ENCODE results near the gene HOXA7.
A peak's percentile ranks its signal among the peaks of the same experiment; 100 is the strongest.

The HOXA7 gene

GRCh38 chr7:27174874-27175625, 18.6 kb upstream of the HOXA7 start:
- intact Hi-C loops (cut with DNase I) = no loop called here
- peak in 4 of 42 donors; percentile 4 to 20 (median 6) for DNase-seq

GRCh38 chr7:27173956-27174873, 17.7 kb upstream of the HOXA7 start, which contains the start of gene HOXA10:
TSS of gene HOXA10 (minus strand) at chr7:27174320. CDS start at chr7:27174306, 14 bp downstream.
- intact Hi-C loops (cut with DNase I) = no loop called here
- peak in 7 of 42 donors; percentile 3 to 15 (median 8) for DNase-seq

DNA sequence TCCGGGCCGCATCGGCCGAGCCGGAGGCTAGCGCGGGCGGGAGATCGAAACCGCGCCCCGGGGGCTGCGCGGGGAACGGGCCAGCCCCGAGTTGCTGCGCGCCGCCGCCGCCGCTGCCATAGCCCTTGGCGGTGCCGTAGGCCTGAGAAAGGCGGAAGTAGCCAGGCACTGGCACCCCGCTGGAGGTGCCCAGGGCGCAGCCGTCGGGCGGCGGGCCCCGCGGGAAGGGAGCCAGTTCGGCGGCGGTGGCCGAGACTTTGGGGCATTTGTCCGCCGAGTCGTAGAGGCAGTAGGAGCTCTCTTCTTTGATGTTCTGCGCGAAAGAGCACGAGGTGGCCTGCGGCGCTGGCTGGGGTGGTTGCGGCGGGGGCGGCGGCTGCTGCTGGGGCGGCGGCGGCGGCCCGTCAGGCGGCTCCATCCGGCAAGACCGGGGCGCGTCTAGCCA, 17.1 kb upstream of the HOXA7 start:
- intact Hi-C loops (cut with DNase I) = no loop called here

DNA sequence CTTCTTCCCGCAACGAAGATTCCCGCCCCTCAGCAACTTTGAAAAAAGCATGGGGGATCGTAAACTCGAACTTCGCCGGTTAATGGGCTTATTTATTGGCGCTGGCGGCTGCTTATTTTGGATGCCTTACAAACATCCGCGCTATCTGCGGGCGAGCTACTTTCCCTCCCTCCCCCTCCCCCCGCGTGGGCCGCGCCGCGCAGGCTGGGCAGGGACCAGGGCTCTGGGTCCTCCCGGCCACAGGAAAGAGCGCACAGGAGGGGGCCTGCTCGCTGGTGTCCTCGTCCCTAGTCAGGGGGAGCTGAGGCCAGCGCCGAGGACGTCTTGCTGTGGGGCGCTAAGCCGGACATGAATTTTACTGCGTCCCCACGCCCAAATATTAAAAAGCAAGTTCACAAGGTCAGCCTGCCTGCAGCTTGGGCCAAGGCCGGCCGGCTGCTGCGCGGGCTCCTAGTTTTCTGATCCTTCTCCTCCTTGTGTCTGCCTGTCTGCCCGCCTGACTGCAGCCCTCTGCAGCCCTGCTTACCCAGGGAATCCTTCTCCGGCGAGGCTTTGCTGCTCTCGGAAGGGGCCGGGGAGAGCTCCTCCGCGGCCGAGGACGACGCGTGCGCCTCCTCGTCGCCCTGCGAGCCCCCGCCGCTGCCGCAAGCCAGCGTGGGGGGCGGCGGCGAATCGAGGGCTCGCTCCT, 16.5 kb upstream of the HOXA7 start:
- intact Hi-C loops (cut with DNase I) = no loop called here
- DNase-seq = peak in 7 of 42 donors; percentile 5 to 29 (median 12)

More for the DNA sequence above, 17.1 kb upstream of the HOXA7 start:
- peak in 7 of 42 donors; percentile 4 to 28 (median 14) for DNase-seq

DNA sequence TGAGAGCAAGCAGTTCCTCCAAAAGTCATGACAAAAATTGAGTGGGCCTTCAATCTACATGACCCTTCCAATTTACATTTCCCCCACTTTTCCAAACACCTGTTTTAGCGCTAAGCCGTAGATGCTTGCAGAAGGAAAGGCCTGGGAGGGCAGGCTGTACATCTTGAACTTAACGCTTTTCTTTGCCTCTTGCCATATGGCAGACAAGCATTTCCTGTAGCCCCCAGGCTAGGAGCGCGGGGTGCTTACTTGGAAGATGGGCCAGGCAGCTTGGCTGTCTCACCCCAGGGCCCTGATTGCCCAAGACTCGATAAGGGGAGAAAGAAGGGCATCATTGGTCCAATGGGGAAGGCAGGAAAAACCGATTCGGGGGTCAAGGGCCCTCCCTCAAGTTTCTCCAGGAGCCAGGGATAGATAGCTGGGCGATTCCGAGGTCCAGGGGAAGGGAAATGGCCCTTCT, 15.9 kb upstream of the HOXA7 start:
- peak in 2 of 42 donors; percentile 5 to 8 for DNase-seq
- intact Hi-C loops (cut with DNase I) = no loop called here

GRCh38 chr7:27171637-27172314, 15.3 kb upstream of the HOXA7 start:
- intact Hi-C loops (cut with DNase I) = no loop called here
- peak in 3 of 42 donors; percentile 2 to 17 (median 6) for DNase-seq

- peak in 1 of 42 donors; percentile 15 for DNase-seq
- intact Hi-C loops (cut with DNase I) = no loop called here
Measured at GRCh38 chr7:27171325-27171636, 14.8 kb upstream of the HOXA7 start.

DNA sequence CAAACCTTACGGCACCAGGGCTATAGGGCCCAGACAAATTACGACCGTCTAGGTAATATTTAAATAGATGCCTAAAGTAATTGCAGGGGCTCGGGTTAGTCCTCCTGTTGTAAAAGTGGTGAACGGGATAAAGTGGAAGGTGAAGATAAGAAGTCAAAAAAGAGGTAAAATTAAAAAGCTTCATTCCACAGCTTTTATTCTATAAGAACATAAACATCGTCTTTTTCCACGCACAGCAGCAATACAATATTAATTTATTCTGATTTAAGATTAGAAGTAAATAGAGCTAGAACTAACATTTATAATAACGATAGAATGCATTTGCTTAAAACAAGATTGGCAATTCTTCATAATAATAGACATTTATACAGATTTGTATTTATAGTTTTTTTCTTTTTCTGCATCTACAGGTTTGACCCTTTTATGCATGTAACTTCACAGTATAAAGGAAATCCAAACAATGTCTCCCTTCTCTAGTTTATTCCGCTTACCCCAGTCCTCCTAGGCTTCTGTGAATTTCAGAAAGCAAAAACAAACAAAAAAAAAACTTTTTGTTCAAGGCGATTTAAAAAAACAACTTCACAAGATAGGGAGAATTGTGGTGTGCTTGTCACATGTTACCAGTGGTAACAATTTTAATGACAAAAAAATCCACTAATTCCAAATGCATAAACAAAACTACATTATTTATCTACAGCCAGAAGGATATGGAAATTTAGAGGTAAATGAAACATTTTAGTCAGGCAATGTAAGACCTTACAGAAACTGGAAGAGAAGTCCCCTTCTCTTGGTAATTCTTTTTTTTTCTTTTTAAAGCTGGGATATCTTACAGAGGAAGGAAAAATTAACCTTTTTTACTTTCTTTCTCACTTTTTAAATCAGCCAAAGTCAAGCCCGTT, 14.2 kb upstream of the HOXA7 start:
- intact Hi-C loops (cut with DNase I) = no loop called here
- no peak for DNase-seq

GRCh38 chr7:27169658-27170425, 13.4 kb upstream of the HOXA7 start:
- no peak for DNase-seq
- intact Hi-C loops (cut with DNase I) = loop anchor here (10.0 kb wide), 1 partner anchor 1305 kb away; no protein-coding TSS in a partner anchor

DNA sequence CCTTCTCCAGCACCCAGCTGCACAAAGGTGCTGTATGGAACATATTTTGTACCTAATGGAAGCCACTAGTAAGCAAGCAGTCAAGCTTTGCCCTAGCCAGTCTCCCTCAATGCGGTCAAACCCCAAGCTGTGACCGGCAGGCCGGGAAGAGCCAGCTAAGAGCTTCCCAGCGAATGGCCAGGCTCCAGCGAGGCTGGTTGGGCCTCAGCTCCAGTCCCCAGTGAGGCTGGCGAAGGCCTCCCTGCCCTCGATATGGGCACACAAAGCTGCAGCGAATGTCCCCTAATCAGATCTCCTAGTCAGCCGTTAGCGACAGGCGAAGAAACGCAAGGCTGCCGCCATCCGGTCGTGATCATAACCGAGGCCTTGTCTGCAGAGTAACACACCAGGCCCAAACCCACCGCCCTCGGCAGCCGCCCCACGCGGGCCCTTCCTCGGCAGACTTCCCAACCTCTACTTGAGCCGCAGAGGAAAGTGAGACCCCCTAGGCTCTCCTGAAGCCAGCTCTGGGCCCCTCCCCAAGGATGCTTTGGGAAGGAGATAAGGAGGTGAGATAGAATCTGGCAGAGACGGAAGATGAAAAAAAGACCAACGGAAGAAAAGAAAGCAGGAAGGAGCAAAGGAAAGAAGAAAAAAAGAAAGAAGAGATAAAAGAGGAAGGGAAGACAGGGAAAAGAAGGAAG, 11.9 kb upstream of the HOXA7 start:
- DNase-seq = no peak
- intact Hi-C loops (cut with DNase I) = loop anchor here (10.0 kb wide), 1 partner anchor 1304 kb away; no protein-coding TSS in a partner anchor

DNA sequence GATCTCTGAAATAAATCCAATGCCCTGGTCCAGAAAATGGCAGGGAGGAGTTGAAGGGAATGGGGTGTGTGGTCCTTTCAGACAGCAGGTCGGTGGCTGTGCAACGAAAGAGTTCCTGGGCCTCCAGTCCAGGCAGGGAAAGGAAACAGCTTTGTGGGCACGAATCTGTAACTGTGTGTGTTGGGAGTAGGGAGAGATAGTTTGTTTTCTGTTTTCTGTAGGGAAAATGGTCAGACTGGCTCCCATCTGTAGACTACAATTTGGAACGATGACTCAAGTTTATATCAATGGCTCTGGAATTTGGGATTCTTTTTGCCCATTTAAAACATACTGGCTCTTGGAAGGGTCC, 11.4 kb upstream of the HOXA7 start:
- no peak for DNase-seq
- intact Hi-C loops (cut with DNase I) = loop anchor here (10.0 kb wide), 1 partner anchor 1303 kb away; no protein-coding TSS in a partner anchor

DNA sequence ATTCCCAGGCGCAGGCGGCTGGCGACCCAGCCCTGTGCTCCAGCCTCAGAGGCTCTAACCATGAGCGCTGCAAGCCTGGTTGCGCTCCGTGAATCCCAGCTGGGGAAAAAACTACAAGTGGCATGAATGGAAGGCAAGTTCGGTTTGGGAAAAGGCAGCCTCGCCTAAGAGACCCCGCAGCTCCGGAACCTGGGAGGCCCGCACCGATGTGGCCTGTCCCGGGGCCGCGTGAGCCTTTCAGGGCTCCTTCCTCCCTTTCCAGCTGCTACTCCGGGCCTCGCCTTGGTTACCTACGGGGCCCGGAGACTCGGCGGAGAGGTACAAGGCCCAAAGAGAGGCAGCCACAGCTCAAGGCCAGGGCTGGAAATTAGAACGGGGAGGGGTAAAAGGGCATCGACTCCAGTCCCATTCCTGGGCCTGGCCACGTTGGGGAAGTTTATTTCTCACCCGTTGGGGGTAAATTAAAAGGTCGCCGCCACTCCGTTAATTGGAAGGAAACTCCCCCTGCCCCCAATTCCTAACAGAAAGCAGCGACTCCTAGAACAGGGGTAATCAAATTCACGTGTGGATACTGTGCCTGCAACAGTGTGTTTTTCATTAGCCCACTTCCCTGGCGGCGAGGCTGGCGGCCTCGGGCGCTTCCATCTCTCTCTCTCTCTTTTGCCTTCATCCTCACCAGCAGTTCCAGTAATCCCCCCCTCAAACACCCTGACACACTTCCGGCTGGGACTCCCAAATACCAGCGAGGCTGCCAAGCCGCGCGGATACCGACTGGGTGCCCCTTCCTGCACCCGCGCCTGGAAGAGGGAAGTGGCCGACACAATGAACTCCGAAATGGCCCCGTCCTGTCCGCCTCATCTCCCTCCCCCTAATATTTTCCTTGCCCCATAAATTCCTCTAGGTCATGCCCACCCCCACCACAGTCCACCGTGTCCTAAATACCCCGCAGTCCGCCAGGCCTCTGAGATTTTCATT, 10.3 kb upstream of the HOXA7 start:
- intact Hi-C loops (cut with DNase I) = loop anchor here (10.0 kb wide), 1 partner anchor 1302 kb away; no protein-coding TSS in a partner anchor
- no peak for DNase-seq

- intact Hi-C loops (cut with DNase I) = loop anchor here (10.0 kb wide), 1 partner anchor 1301 kb away; no protein-coding TSS in a partner anchor
- DNase-seq = no peak
Measured at GRCh38 chr7:27165996-27166530, 9.6 kb upstream of the HOXA7 start.

GRCh38 chr7:27165089-27165995, 8.9 kb upstream of the HOXA7 start, which contains the start of gene HOXA9:
TSS of gene HOXA9 (minus strand) at chr7:27165537. CDS start at chr7:27165457, 80 bp downstream.
- intact Hi-C loops (cut with DNase I) = loop anchor here (10.0 kb wide), 1 partner anchor 1301 kb away; no protein-coding TSS in a partner anchor
- DNase-seq = no peak
